Sigmoid colon (tissue), 4 donors: ENCODE measurements around the gene RUNX2.

Source experiments
- CTCF ChIP-seq, 4 experiments: fragments of 450-650 bp in 3 of 4; fragments of 200-600 bp in 1 of 4; IDR thresholded peaks; one replicate each; pipeline ENCODE4 v1.5.1; 2016 to 2019; ENCODE audit warnings: antibody characterized with exemption in 4 of 4, mild to moderate bottlenecking in 3 of 4, moderate library complexity in 2 of 4
- EP300 ChIP-seq, 4 donors: sonication (generic); formaldehyde crosslinking; IDR thresholded peaks; one replicate each; pipeline ENCODE4 v1.6.1; 2017; ENCODE audit warnings: antibody characterized with exemption in 4 of 4
- POLR2A ChIP-seq, 2 donors: fragments of 450-650 bp; IDR thresholded peaks; one replicate each; pipeline ENCODE4 v1.6.1; 2016; ENCODE audit warnings: antibody characterized with exemption in 2 of 2, mild to moderate bottlenecking in 2 of 2, moderate library complexity in 2 of 2
- POLR2AphosphoS5 ChIP-seq, 4 donors: sonication (generic); formaldehyde crosslinking; IDR thresholded peaks; one replicate each; pipeline ENCODE4 v1.6.1; 2017; ENCODE audit warnings: antibody characterized with exemption in 4 of 4

- TF ChIP-seq POLR2A (IDR thresholded peaks at IDR 0.05) = no peak
- TF ChIP-seq CTCF (IDR thresholded peaks at IDR 0.05) = no peak
- no peak for TF ChIP-seq POLR2AphosphoS5 (IDR thresholded peaks at IDR 0.05)
- no peak for TF ChIP-seq EP300 (IDR thresholded peaks at IDR 0.05)
Observed at GRCh38 chr6:45635284-45635867, 307.2 kb downstream of the RUNX2 start.
